K562 (cell line): Measurements from ENCODE around the gene PRPF8. TPM values are rescaled to one million over a fixed set of nuclear protein-coding genes. Genes with fewer than 3 reads are reported as not detected.
"Not testable (repeated sequence)": the region's sequence is repeated elsewhere in the genome, so short reads cannot be mapped to it uniquely, and the experiment has no call there.

Experiments
- ATAC-seq: fragments of 200-7000 bp; cut with Tn5 transposase; 3 replicates; pipeline ENCODE4 v1.9.1; 2020; ENCODE audit warnings: moderate library complexity
- BruUV-seq: library from RNA; stranded (reverse); fragments of 400-500 nt; replicated peaks from 2 replicates; lab custom pipeline; 2021; lab: Mats Ljungman, UMichigan
- CTCF ChIA-PET: fragments of 300-600 bp; formaldehyde crosslinking; extraction: SDS; loops from one replicate; lab custom pipeline; 2021; ENCODE audit warnings: low intra/inter-chr PET ratio; lab: Yijun Ruan, JAX
- POLR2A ChIA-PET: fragments of 300-600, 350-650 bp; sonication (Branson Sonifier 250); formaldehyde crosslinking; extraction: SDS; loops from one replicate; lab custom pipeline; 2021; ENCODE audit warnings: antibody characterized with exemption, inconsistent platforms; lab: Yijun Ruan, JAX
- DNase-seq, 4 experiments: peaks; one replicate each; pipeline versions ENCODE4 v3.0.0 to v3.0.0-alpha.2; 2011 to 2018; ENCODE audit warnings: low spot score in 3 of 4, mixed read lengths in 3 of 4; ENCODE audit errors: extremely low read depth in 1 of 4
- FAIRE-seq: peaks from 2 replicates; lab custom pipeline; 2011; peaks lifted over from hg19 to GRCh38; lab: Jason Lieb, UNC
- H2AFZ ChIP-seq: 2 replicates; pipeline ENCODE4 v1.6.0; 2011; ENCODE audit warnings: low read depth, low read length, control low read depth, inconsistent platforms
- H3K27ac ChIP-seq: fragments of 200-600 bp; 3 replicates; pipeline ENCODE4 v1.8.0; 2011; ENCODE audit warnings: low read depth, mild to moderate bottlenecking, control low read depth, inconsistent platforms, low read length, moderate library complexity, mixed read lengths; ENCODE audit errors: extremely low read depth
- H3K27me3 ChIP-seq, 2 experiments: fragments of 300-600 bp in 1 of 2; 2 replicates in 1 of 2; 3 replicates in 1 of 2; pipeline versions ENCODE4 v1.6.0 to v1.8.0; 2011; ENCODE audit warnings: inconsistent platforms in 2 of 2, low read length in 2 of 2, mild to moderate bottlenecking in 1 of 2, mixed read lengths in 1 of 2, moderate library complexity in 1 of 2; ENCODE audit not compliant: control insufficient read depth in 2 of 2, insufficient read depth in 2 of 2
- H3K36me3 ChIP-seq: fragments of 300-600 bp; 3 replicates; pipeline ENCODE4 v1.8.0; 2011; ENCODE audit warnings: mild to moderate bottlenecking, low read length, inconsistent platforms; ENCODE audit not compliant: control insufficient read depth, insufficient read depth
- H3K4me1 ChIP-seq, 2 experiments: fragments of 200-600 bp in 1 of 2; replicated peaks in 1 of 2; 2 replicates in 1 of 2; 3 replicates in 1 of 2; pipeline versions ENCODE4 v1.5.1 to v1.8.0; 2011; ENCODE audit warnings: inconsistent platforms in 2 of 2, low read length in 2 of 2, mild to moderate bottlenecking in 1 of 2, mixed read lengths in 1 of 2, moderate library complexity in 1 of 2; ENCODE audit not compliant: control insufficient read depth in 2 of 2, insufficient read depth in 2 of 2
- H3K4me2 ChIP-seq: 2 replicates; pipeline ENCODE4 v1.6.1; 2011; ENCODE audit warnings: low read length, control low read depth, inconsistent platforms, mixed read lengths; ENCODE audit not compliant: insufficient read depth
- H3K4me3 ChIP-seq: fragments of 200-600 bp; sonication (generic), shearing (Covaris generic); 2 replicates; pipeline ENCODE4 v1.5.1; 2016; ENCODE audit warnings: control low read depth, inconsistent platforms
- H3K79me2 ChIP-seq: fragments of 200-600 bp; 3 replicates; pipeline ENCODE4 v1.8.0; 2011; ENCODE audit warnings: low read length, inconsistent platforms; ENCODE audit not compliant: control insufficient read depth, insufficient read depth
- H3K9ac ChIP-seq, 2 experiments: 2 replicates each; pipeline versions ENCODE4 v1.6.0 to v1.6.1; 2011; ENCODE audit warnings: low read depth in 2 of 2, low read length in 2 of 2, control low read depth in 1 of 2, inconsistent platforms in 1 of 2, mild to moderate bottlenecking in 1 of 2, mixed read lengths in 1 of 2; ENCODE audit not compliant: insufficient read depth in 1 of 2
- H3K9me1 ChIP-seq: one replicate; pipeline ENCODE4 v1.6.0; 2011; ENCODE audit warnings: inconsistent platforms, mild to moderate bottlenecking, low read length, moderate library complexity; ENCODE audit not compliant: control insufficient read depth, insufficient read depth
- H3K9me3 ChIP-seq: replicated peaks from 2 replicates; pipeline ENCODE4 v1.5.1; 2011; ENCODE audit warnings: low read depth, low read length, inconsistent platforms; ENCODE audit not compliant: control insufficient read depth, insufficient read depth
- H4K20me1 ChIP-seq: replicated peaks from 2 replicates; pipeline ENCODE4 v1.6.1; 2011; ENCODE audit warnings: low read length, inconsistent platforms, mixed read lengths; ENCODE audit not compliant: control insufficient read depth, insufficient read depth
- EGR1 ChIP-seq: fragments of 450-650 bp; conservative IDR thresholded peaks from 2 replicates; pipeline ENCODE4 v1.6.1; 2017; ENCODE audit warnings: mild to moderate bottlenecking
- NCOA6 ChIP-seq: fragments of 450-650 bp; IDR thresholded peaks from 2 replicates; pipeline ENCODE4 v1.6.1; 2017; ENCODE audit warnings: mild to moderate bottlenecking
- RFX1 ChIP-seq: fragments of 450-650 bp; IDR thresholded peaks from 2 replicates; pipeline ENCODE4 v1.6.1; 2016; ENCODE audit warnings: mild to moderate bottlenecking, moderate library complexity
- ZFP30 ChIP-seq: fragments of 250-450 bp; sonication (Bioruptor Pico); IDR thresholded peaks from 2 replicates; pipeline ENCODE4 v1.8.0; 2022; ENCODE audit warnings: moderate library complexity, mild to moderate bottlenecking, inconsistent platforms, borderline replicate concordance
- WGBS: fragments of 100-300 bp; shearing (Covaris generic); methylation state at CpG from one replicate; pipeline ENCODE4 v1.1.6; 2016; ENCODE audit warnings: low coverage, mixed read lengths; ENCODE audit not compliant: insufficient coverage; ENCODE audit errors: missing lambda C conversion rate; 5-methylcytosine and 5-hydroxymethylcytosine counted together
- in situ Hi-C: fragments of 300-500 bp; cut with MboI; formaldehyde crosslinking; loops from 4 replicates; pipeline ENCODE4 v1.15.0; 2018; ENCODE audit warnings: inconsistent platforms, mixed read lengths
- intact Hi-C: fragments of 100-400 bp; cut with micrococcal nuclease; formaldehyde crosslinking; loops from 2 replicates; pipeline ENCODE4 v1.14.2; 2022
- polyA plus RNA-seq, 8 experiments: library from polyadenylated mRNA; depleted of rRNA in 4 of 8; stranded (reverse) in 5 of 8; unstranded in 3 of 8; fragments of >200 nt; fragmentation: Nextera tagmentation in 2 of 8; fragmentation: Illumina TruSeq in 1 of 8; extraction: Ambion mirVana in 2 of 8; extraction: Trizol in 1 of 8; gene quantifications; 2 replicates each; pipeline versions ENCODE4 v1.2.1 to v1.2.3, GENCODE V29; 2011 to 2014; ENCODE audit warnings: inconsistent platforms in 1 of 8, missing spikeins in 1 of 8
- total RNA-seq, 7 experiments: library from RNA; depleted of rRNA in 6 of 7; stranded (reverse); fragments of >200 nt in 6 of 7; fragmentation: Illumina TruSeq in 2 of 7; extraction: Trizol in 2 of 7; gene quantifications; 2 replicates each; pipeline versions ENCODE4 v1.2.1 to v1.2.3, GENCODE V29; 2011 to 2021; ENCODE audit warnings: low replicate concordance in 1 of 7

Gene PRPF8
- total and polyA plus RNA-seq, 9 of the 15 experiments (the other 6 are each of a cell fraction or from before 2014, with no cell fraction given): 64.3 to 294 (median 85.9) TPM

DNA sequence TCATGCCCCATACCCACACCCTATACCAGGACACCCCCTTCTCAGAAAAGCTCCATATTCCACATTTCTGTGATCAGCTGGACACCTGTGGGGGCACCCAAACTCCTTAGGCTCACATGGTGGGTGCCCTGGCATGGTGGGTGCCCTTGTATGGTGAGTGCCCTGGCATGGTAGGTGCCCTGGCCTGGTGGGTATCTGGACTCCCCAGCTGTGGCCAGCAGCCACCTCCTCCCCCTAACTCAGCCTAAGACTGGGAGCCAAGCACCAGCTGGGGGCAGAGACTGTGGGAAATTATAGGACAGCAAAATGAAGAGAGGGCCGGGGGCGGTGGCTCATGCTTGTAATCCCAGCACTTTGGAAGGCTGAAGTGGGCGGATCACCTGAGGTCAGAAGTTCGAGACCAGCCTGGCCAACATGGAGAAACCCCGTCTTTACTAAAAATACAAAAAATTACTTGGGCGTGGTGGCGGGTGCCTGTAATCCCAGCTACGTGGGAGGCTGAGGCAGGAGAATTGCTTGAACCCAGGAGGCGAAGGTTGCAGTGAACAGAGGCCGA is 24.2 kb upstream of the PRPF8 start:
- H3K4me2 ChIP-seq, in situ Hi-C loops, ATAC-seq, H3K27ac ChIP-seq, H4K20me1 ChIP-seq, H3K9me1 ChIP-seq, H2AFZ ChIP-seq, DNase-seq, FAIRE-seq, H3K9ac ChIP-seq, CTCF ChIA-PET, H3K27me3 ChIP-seq, intact Hi-C loops, BruUV-seq, H3K9me3 ChIP-seq, H3K4me3 ChIP-seq: not testable (repeated sequence)
- peaks cover 24% of the 10 kb centered on the region; the same call in 2 of the 3 replicates for H3K36me3 ChIP-seq
- WGBS: 82% methylated on average over 6 of the region's 10 CpGs
- POLR2A ChIA-PET: interaction anchor here (0.6 kb wide), 1 partner anchor 22 kb away, joined by 3 read pairs; no protein-coding TSS in a partner anchor
- H3K79me2 ChIP-seq: peaks cover 22% of the 10 kb centered on the region
- TF ChIP-seq EGR1: peak; percentile 38; the same call in 1 of the 2 replicates
- peaks cover 35 to 60% of the 10 kb centered on the region in 2 experiments for H3K4me1 ChIP-seq

DNA sequence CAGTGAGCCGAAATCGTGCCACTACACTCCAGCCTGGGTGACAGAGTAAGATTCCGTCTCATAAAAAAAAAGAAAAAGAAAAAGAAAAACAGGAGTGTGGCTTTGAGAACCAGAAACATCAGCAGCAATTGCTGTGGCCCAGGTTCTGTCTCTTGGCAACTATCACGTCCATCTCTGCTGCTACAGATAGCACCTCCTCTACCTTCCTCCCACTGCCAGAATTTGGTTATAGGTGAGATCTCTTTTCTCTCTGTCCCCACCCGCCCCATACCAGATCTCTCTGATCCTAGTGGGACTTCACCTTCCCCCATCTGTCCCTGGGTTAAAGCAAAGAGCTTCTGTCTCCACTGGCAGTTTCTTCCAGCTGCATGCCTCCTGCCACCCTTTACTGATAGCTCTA is 22.4 kb upstream of the PRPF8 start:
- TF ChIP-seq ZFP30 (CRISPR knock-in tag) (no peak), RFX1 (peak; percentile 62; the same call in 1 of the 2 replicates), NCOA6 (no peak)
- TF ChIP-seq, all 486 proteins: peak for 1
- Histone ChIP-seq H3K9me1 (no peaks in the 10 kb centered on the region), H3K4me2 (no peak overlapping the region), H3K9me3 (no peaks in the 10 kb centered on the region), H3K4me1 (peaks cover 18 to 43% of the 10 kb centered on the region in 2 experiments), H3K27ac (no peak overlapping the region), H3K9ac (no peak overlapping the region), H3K27me3 (no peaks in the 10 kb centered on the region), H2AFZ (no peak overlapping the region), H3K4me3 (no peak overlapping the region), H4K20me1 (no peaks in the 10 kb centered on the region), H3K79me2 (peaks cover 4% of the 10 kb centered on the region; the same call in 1 of the 3 replicates), H3K36me3 (peaks cover 6% of the 10 kb centered on the region; the same call in 1 of the 3 replicates)
- DNase-seq: no peak
- ChIA-PET CTCF (no interaction called here), POLR2A (no interaction called here)
- no peak for FAIRE-seq
- intact Hi-C loops: no loop called here
- no TSS peak for BruUV-seq
- ATAC-seq: no peak
- in situ Hi-C loops: no loop called here
- 71% methylated on average over 2 of the region's 5 CpGs for whole genome bisulfite sequencing
